GM19395 (cell line): ENCODE results near the gene ZCCHC7.
A peak's percentile ranks its signal among the peaks of the same experiment; 100 is the strongest.

Source experiments
- ATAC-seq: cut with Tn5 transposase; IDR thresholded peaks from one replicate; pipeline ENCODE4 v1.9.1; 2021; ENCODE audit warnings: mild to moderate bottlenecking, moderate library complexity; ENCODE audit not compliant: unreplicated experiment

The ZCCHC7 gene

DNA sequence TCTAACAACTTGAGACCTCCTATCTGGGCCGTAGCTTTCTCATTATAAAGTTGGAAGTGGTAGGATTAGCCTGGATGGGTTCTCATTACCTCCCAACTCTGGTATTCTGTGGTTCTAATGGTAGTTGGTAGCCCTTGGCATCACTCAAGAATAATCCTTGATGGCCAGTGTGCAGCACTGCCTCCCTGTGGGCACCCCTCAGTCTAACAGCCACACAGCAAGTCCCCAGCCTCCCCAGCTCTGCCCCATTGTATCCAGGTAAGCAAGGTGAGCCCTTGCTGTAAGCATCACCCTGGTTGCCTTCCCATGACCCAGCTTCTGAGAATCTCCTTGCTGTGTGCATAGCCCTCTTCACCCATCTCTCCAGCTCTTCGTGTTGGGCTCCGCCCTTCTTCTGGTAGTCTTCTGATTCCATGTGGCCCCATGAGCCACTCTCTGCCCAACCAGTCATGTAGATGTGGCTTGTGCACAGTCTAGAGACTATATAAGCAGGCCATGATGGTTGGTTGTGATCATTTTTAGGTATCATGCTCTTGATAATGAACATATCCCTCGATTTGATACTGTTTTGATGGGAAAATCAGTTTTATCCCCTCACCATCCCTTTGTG lies 244.5 kb downstream of the ZCCHC7 start:
- no peak for ATAC-seq

DNA sequence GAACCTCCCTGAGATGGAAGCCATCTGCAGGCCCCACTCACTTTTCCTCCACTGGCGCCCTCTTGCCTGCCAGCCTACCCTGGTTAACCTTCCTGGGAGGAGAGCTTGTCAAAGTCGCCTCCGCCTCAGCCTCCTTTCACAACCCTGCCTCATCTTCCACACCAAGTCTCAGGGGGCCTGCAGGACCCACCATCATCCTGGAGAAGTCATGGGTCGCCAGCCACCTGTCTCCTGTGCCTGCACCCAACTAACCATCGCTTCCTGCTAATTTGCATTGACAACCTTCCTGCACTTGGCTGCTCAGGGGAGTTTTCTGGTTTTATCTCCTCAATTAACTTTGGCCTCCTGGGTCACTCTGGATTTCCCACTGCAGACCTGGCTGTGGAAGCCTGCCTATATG lies 249.3 kb downstream of the ZCCHC7 start:
- peak; percentile 38 for ATAC-seq

DNA sequence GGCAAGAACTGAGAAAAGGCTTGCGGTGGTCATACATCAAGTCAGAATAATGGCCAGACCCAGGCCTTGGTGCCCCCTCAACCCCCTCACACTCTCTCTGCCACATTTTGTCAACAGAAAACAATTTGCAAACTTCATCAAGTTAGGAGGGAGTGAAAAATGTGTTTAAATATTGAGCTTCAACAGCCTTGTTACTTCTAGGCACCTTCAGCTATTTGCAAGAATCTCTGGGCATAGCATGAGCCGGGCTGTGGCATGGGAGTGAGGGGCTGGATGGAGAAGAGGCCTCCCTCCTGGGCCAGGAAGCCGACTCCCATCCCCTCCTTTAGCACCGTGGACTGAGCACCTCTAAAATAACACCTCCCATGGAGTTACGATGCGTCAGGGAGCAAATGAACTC lies 249.9 kb downstream of the ZCCHC7 start:
- no peak for ATAC-seq

DNA sequence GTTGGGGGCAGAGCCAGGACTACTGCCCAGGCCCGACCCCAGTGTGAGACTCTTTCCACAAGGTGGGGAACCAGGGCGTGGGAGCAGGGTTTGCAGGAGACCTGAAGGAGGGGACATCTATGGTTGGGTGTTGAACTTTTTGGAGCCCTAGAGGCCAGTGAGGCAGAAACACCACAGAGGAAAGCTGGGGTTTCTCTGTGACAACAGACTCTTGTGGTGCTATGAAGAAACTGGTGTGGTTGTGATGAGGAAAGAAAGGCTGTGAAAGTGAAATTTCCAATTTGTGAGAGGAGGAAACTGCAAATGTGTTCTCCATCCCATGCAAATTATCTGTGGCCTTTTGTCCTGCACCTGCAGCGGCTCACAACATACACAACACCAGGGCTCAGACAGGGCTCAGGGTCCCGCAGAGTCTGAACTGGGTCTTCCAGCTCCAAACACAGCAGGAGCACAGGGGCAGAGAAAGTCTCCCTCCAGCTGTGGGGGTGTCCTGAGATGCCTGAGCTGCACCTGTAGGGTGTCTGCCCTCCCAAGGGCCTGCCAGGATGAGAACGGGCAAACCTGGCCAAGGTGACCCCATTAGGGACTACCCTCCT lies 250.7 kb downstream of the ZCCHC7 start:
- peak; percentile 65 for ATAC-seq

DNA sequence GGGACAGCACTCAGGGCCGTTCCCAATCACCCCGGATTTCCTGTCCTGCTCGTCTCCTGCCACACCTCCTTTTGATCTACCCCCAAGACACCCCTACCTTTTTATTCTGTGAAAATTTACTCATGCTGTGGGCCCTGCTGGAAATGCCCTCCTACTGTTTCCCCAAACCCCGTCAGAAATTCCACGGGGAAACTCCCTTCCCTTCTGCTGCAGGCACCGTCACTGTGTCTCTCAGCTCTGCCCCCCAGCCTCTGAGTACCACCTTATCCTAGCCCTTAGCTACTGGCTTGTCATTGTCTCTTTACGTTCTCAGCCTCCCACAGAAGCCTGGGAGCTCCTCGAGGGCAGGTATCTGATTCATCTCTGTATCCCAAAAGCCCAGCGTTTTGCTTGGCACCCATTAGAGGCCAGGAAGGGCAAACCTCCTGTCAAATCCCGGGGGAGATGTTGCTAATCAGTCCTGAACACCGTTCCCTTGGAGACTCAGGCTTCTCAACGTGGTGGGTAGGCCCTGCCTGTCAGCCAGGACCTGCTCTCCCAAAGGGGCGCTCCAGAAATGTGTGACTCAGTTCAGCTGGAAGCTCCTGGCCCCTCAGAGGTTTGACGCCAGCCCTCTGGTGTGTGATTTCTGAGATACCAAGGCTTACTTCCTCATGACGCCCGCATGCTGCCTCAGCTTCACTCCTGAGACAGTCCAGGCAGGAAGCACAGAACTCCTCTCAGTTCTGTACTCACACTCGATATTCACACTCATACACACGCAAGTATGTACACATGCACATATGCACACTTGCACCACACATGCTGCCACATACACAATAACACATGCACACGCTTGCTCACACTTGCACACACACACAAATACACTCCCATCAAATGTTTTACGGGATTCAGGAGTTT lies 251.4 kb downstream of the ZCCHC7 start:
- peak; percentile 7 for ATAC-seq

DNA sequence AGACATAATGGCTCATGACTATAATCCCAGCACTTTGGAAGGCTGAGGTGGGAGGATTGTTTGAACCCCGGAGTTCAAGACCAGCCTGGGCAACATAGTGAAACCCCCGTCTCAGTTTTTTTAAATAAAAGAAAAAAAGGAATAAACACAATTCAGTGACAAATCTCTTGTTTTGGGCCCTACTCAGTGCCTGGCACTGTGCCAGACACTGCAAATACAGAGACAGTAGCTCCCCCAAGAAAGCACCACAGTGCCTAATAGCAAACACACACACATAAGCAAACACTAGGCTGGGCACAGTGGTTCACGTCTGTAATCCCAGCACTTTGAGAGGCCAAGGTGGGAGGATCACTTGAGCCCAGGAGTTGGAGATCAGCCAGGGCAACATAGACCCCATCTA lies 252.5 kb downstream of the ZCCHC7 start:
- no peak for ATAC-seq

DNA sequence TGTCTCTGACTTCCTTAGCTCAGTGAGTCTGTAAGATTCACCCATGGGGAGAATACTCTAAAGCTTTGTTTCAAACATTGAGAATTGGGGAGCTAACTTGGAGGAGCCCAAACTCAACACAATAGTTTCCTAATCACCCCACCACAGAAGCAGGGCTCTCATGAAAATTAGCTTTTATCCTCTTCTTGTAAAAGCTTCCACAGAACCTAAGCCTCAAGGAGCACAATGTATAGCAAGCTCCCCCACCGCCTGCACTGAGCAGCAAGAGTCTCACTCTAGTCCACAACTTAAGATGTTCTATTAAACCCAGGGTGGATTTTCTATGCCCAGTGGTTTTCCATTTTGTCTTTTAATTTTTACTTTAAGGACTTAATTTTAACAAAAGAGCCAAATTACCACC lies 253.2 kb downstream of the ZCCHC7 start:
- ATAC-seq: no peak

DNA sequence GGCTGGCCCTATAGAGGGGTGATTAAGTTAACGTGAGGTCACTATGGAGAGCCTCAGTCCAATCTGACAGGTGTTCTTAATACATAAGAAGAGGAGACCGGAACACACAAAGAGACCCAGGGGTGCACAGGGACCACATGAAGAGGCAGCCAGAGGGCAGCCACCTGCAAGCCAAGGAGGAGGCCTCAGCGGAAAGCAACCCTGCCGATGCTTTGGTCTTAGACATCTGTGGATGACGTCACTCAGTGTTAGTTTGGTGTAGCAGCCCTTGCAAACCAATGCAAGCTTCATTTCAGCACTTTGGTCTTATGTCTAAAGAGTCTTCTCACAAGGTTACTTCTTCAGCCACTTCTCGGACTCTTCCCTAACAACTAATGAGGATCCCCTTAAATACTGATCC lies 254.5 kb downstream of the ZCCHC7 start:
- peak; percentile 46 for ATAC-seq

DNA sequence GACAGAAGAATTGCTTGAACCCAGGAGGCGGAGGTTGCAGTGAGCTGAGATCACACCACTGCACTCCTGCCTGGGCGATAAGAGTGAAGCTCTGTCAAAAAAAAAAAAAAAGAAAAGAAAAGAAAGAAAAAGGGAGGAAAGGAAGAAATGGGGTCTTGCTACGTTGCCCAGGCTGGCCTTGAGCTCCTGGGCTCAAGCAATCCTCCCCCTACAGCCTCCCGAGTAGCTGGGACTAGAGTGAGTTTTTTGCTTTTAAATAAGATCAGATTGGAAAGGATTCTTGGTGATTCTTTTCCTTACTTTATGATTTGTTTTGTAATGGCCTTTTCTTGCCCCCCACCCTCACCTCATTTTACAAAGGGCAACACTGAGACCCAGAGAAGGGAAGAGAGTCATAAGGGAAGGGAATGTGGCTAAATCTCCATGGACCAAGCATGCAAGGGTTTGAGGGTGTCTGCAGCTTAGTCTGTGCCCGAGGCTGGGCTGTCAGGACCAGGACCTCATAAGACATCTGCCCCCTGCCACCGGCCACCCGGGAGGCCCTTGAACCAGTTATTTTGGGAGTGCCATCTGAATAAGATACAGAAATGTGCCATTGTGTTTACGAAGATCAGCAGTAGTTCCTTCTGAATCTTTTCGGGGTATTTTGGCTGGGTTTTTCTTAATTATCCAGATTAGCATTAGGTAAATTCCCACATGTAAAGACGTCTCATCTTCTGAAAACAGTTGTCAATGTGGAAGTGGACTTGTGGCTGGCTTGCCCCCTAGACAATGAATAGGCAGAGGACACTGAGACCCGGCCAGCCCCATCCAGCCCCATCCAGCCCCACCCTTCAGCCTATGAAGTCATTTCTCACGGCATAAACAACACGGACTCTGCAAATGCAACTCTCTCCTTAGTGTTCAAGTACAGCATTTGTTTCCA lies 257.6 kb downstream of the ZCCHC7 start:
- ATAC-seq: no peak

- no peak for ATAC-seq
Measured at GRCh38 chr9:37378613-37379004, 258.2 kb downstream of the ZCCHC7 start.

- ATAC-seq: no peak
Measured at GRCh38 chr9:37379835-37380234, 259.5 kb downstream of the ZCCHC7 start.

GRCh38 chr9:37380570-37380969 lies 260.2 kb downstream of the ZCCHC7 start:
- ATAC-seq: no peak

DNA sequence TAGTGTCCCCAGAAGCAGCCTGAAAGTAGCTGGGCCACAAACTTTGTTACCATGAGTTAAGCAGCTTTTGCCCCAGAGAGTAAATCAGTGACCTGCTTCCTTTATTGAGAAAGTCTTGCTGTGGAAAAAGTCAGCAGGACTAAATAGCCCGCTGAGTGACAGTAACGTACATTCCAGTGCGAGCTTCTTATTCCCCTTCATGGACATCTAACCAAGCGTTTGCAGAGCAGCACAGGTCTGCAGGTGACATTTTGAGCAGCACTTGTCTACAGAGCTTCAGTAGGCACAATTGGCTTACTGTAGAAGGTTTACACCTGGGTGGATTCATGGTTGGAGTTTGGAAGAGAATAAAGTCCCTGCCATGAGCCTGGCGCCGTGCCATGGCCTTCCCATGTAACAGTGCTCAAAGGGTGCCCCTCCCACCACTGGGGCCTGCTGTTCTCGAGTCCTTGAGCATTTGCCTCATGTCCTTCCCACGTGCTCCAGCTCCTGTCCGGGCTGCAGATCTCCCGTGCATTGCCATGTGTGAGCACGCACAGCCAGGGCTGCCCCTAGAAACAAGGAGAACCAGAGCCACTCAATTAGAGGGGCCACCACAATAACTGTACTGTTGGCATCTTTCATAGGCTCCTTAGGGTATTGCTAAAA lies 260.8 kb downstream of the ZCCHC7 start:
- no peak for ATAC-seq

GRCh38 chr9:37382161-37382981 lies 262.0 kb downstream of the ZCCHC7 start:
- peak; percentile 42 for ATAC-seq

DNA sequence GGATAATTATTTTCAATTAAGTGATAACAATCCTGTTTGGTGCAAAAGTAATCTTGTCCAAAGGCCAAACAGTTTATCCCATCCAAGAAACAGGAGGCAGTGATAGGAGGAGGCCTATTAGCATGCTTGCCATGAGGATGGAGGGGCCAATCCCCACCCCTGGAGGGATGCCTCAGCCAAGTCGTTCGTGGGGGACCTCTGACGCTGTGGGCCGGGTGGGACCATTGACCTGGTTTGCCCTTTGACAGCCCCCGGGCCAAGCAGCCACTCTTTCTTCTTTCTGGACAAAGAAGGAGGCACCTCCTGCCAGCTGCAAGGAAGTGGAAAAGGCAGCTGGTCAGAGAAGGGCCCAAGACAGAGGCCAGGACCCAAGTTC lies 262.6 kb downstream of the ZCCHC7 start:
- peak; percentile 33 for ATAC-seq

GRCh38 chr9:37383393-37383792 lies 263.0 kb downstream of the ZCCHC7 start:
- ATAC-seq: no peak

- no peak for ATAC-seq
Measured at GRCh38 chr9:37383876-37384746, 263.7 kb downstream of the ZCCHC7 start.

DNA sequence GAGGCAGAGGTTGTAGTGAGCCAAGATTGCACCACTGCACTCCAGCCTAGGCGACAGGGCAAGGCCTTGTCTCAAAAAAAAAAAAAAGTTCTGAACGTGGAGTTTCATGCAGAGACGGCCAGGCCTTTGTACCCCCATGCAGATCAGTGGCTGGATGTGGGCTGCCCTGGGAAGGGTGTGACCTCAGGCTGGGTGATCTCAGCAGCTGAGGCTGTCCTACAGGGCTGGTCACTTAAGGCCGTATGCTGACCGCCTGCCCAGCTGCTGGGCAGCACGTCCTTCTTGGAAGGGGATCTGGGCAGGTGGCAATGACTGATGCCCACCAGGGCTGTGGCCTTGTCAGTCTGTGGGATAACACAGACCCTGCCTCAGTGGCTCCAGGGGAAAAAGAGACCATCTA lies 264.9 kb downstream of the ZCCHC7 start:
- no peak for ATAC-seq

DNA sequence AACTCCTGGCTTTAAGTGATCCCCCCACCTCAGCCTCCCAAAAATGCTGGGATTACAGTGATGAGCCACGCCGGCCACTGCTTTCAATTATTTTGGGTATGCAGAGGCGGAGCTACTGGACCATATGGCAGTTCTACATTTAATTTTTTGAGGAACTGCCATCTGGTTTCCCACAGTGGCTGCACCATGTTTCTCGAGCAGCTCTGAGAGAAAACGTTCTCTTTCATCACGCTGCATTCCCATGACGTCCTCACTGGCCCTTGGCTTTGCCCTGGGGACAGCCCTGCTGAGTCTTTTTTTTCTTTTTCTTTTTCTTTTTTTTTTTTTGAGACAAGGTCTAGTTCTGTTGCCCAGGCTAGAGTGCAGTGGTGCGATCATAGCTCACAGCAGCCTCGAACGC lies 266.6 kb downstream of the ZCCHC7 start:
- ATAC-seq: no peak
